ENCODE results near the gene ZFP62. TPM values are rescaled to one million over a fixed set of nuclear protein-coding genes. Genes with fewer than 3 reads are reported as not detected.

ZFP62 gene
- polyA plus RNA-seq, 1 experiment, result 18.0 TPM

GRCh38 chr5:180853848-180854176 is 7.3 kb downstream of the ZFP62 start:
- Histone ChIP-seq H3K9me3 (ENCODE audit: control insufficient read depth, insufficient read depth, low read length) (peaks cover 26% of the 10 kb centered on the region), H3K27ac (ENCODE audit: low read depth, low read length) (no peak overlapping the region), H3K27me3 (ENCODE audit: control insufficient read depth, insufficient read depth, low read length) (no peaks in the 10 kb centered on the region), H3K4me3 (ENCODE audit: low read depth, low read length) (no peak overlapping the region)
- no peak for DNase-seq (ENCODE audit: low read depth, low spot score)
- TF ChIP-seq CTCF (IDR thresholded peaks at IDR 0.05; ENCODE audit: low read depth, low read length), result no peak
- POLR2A ChIA-PET, result no interaction called here
- CTCF ChIA-PET, result no interaction called here

- CTCF ChIA-PET, result interaction anchor here (0.7 to 1.1 kb wide), 2 partner anchors 16 to 32 kb away, joined by 4 to 9 read pairs; no protein-coding TSS in a partner anchor
- Histone ChIP-seq H3K4me3 (ENCODE audit: low read depth, low read length) (no peak overlapping the region), H3K27ac (ENCODE audit: low read depth, low read length) (no peak overlapping the region), H3K27me3 (ENCODE audit: control insufficient read depth, insufficient read depth, low read length) (no peaks in the 10 kb centered on the region), H3K9me3 (ENCODE audit: control insufficient read depth, insufficient read depth, low read length) (peaks cover 29% of the 10 kb centered on the region)
- DNase-seq (ENCODE audit: low read depth, low spot score), result no peak
- POLR2A ChIA-PET, result no interaction called here
- no peak for TF ChIP-seq CTCF (IDR thresholded peaks at IDR 0.05; ENCODE audit: low read depth, low read length)
These were observed 7.8 kb downstream of the ZFP62 start for GRCh38 chr5:180853121-180853847.

- no peak for TF ChIP-seq CTCF (IDR thresholded peaks at IDR 0.05; ENCODE audit: low read depth, low read length)
- POLR2A ChIA-PET, result no interaction called here
- no peak overlapping the region for H3K27ac ChIP-seq (ENCODE audit: low read depth, low read length)
- CTCF ChIA-PET, result interaction anchor here (0.7 to 1.1 kb wide), 2 partner anchors 16 to 31 kb away, joined by 4 to 9 read pairs; no protein-coding TSS in a partner anchor
- H3K4me3 ChIP-seq (ENCODE audit: low read depth, low read length), result no peak overlapping the region
- DNase-seq (ENCODE audit: low read depth, low spot score), result no peak
- H3K27me3 ChIP-seq (ENCODE audit: control insufficient read depth, insufficient read depth, low read length), result no peaks in the 10 kb centered on the region
- H3K9me3 ChIP-seq (ENCODE audit: control insufficient read depth, insufficient read depth, low read length), result peaks cover 29% of the 10 kb centered on the region
These were observed 8.6 kb downstream of the ZFP62 start for GRCh38 chr5:180852495-180852894.

- no peak for TF ChIP-seq CTCF (IDR thresholded peaks at IDR 0.05; ENCODE audit: low read depth, low read length)
- no peak overlapping the region for H3K4me3 ChIP-seq (ENCODE audit: low read depth, low read length)
- peaks cover 41% of the 10 kb centered on the region for H3K9me3 ChIP-seq (ENCODE audit: control insufficient read depth, insufficient read depth, low read length)
- DNase-seq (ENCODE audit: low read depth, low spot score), result no peak
- CTCF ChIA-PET, result interaction anchor here (1.9 kb wide), 1 partner anchor 18 kb away, joined by 6 read pairs; no protein-coding TSS in a partner anchor
- POLR2A ChIA-PET, result no interaction called here
- H3K27me3 ChIP-seq (ENCODE audit: control insufficient read depth, insufficient read depth, low read length), result no peaks in the 10 kb centered on the region
- H3K27ac ChIP-seq (ENCODE audit: low read depth, low read length), result no peak overlapping the region
These were observed 10.5 kb downstream of the ZFP62 start for GRCh38 chr5:180850434-180851078.

GRCh38 chr5:180849827-180850226 is 11.2 kb downstream of the ZFP62 start:
- H3K4me3 ChIP-seq (ENCODE audit: low read depth, low read length), result no peak overlapping the region
- CTCF ChIA-PET, result interaction anchor here (1.9 kb wide), 1 partner anchor 19 kb away, joined by 6 read pairs; no protein-coding TSS in a partner anchor
- POLR2A ChIA-PET, result no interaction called here

More at GRCh38 chr5:180849827-180850226, 11.2 kb downstream of the ZFP62 start:
- H3K27ac ChIP-seq (ENCODE audit: low read depth, low read length), result no peak overlapping the region
- TF ChIP-seq CTCF (IDR thresholded peaks at IDR 0.05; ENCODE audit: low read depth, low read length), result no peak
- H3K9me3 ChIP-seq (ENCODE audit: control insufficient read depth, insufficient read depth, low read length), result peaks cover 41% of the 10 kb centered on the region
- no peak for DNase-seq (ENCODE audit: low read depth, low spot score)
- H3K27me3 ChIP-seq (ENCODE audit: control insufficient read depth, insufficient read depth, low read length), result no peaks in the 10 kb centered on the region
